ENCODE measurements around the gene NUBP2. TPM values are rescaled to one million over a fixed set of nuclear protein-coding genes. Genes with fewer than 3 reads are reported as not detected.
A peak's percentile ranks its signal among the peaks of the same experiment; 100 is the strongest.

Gene NUBP2
- total RNA-seq, 1 experiment from 2014 or later = 76.6 TPM

DNA sequence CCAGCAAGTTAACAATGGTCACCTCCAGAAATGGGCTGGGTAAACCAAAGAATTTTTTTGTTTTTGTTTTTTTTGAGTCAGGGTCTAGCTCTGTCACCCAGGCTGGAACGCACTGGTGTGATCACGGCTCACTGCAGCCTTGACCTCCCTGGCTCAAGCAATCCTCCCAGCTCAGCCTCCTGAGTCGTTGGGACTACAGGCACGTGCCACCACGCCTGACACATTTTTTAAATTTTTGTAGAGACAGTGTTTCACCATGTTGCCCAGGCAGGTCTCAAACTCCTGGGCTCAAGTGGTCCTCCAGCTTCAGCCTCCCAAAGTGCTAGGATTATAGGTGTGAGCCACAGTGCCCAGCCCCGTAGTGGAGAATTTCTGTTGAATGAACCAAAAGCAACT is 2.1 kb upstream of the NUBP2 start:
- Histone ChIP-seq H3K36me3 (ENCODE audit: insufficient read depth, low read length, poor library complexity, severe bottlenecking) (peaks cover 14% of the 10 kb centered on the region), H3K27me3 (replicated peaks; ENCODE audit: insufficient read depth, low read depth, low read length, poor library complexity) (no peaks in the 10 kb centered on the region), H3K4me3 (ENCODE audit: low read depth, low read length, poor library complexity, severe bottlenecking) (no peak overlapping the region), H3K27ac (ENCODE audit: low read depth, low read length, poor library complexity, severe bottlenecking) (no peak overlapping the region), H3K9me3 (ENCODE audit: low read depth, low read length, poor library complexity, severe bottlenecking) (no peaks in the 10 kb centered on the region), H3K4me1 (ENCODE audit: insufficient read depth, low read length, poor library complexity, severe bottlenecking) (no peaks in the 10 kb centered on the region)
- ChIA-PET CTCF (no interaction called here), POLR2A (ENCODE audit: low non-redundant PET) (no interaction called here)
- no peak for DNase-seq (ENCODE audit: low spot score)
- intact Hi-C loops (cut with micrococcal nuclease; ENCODE audit: unreplicated experiment) = no loop called here
- no peak for TF ChIP-seq EZH2 (IDR thresholded peaks at IDR 0.05; ENCODE audit: borderline replicate concordance, low read depth, low read length, poor library complexity, severe bottlenecking)
- TF ChIP-seq, protein P1, sequence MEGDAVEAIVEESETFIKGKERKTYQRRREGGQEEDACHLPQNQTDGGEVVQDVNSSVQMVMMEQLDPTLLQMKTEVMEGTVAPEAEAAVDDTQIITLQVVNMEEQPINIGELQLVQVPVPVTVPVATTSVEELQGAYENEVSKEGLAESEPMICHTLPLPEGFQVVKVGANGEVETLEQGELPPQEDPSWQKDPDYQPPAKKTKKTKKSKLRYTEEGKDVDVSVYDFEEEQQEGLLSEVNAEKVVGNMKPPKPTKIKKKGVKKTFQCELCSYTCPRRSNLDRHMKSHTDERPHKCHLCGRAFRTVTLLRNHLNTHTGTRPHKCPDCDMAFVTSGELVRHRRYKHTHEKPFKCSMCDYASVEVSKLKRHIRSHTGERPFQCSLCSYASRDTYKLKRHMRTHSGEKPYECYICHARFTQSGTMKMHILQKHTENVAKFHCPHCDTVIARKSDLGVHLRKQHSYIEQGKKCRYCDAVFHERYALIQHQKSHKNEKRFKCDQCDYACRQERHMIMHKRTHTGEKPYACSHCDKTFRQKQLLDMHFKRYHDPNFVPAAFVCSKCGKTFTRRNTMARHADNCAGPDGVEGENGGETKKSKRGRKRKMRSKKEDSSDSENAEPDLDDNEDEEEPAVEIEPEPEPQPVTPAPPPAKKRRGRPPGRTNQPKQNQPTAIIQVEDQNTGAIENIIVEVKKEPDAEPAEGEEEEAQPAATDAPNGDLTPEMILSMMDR (conservative IDR thresholded peaks at IDR 0.05; ENCODE audit: low read depth, low read length) = no peak
- BruUV-seq (replicated peaks) = no TSS peak

DNA sequence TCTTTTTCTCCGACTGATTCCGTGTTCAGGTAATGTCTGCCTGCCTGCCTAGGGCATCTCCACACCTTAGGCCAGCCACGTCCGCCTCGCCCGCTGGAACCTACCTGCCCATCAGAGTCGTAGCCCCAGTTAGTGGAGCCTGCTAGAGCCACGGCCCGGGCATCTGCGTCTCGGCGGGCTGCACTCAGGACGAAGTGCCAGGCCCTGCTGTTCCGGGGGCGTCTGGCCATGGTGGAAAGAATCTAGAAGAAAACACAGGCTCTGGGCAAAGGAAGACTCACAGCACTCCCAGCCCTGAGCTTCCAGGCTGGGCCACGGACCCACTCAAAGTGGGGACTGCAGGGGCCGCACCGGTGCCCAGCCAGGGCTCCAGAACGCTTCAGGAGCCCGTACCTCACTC is 1.5 kb upstream of the NUBP2 start:
- ChIA-PET CTCF (no interaction called here), POLR2A (ENCODE audit: low non-redundant PET) (no interaction called here)
- Histone ChIP-seq H3K4me1 (ENCODE audit: insufficient read depth, low read length, poor library complexity, severe bottlenecking) (no peaks in the 10 kb centered on the region), H3K4me3 (ENCODE audit: low read depth, low read length, poor library complexity, severe bottlenecking) (peak overlapping the region; percentile 90), H3K27ac (ENCODE audit: low read depth, low read length, poor library complexity, severe bottlenecking) (peak overlapping the region; percentile 75), H3K27me3 (replicated peaks; ENCODE audit: insufficient read depth, low read depth, low read length, poor library complexity) (no peaks in the 10 kb centered on the region), H3K36me3 (ENCODE audit: insufficient read depth, low read length, poor library complexity, severe bottlenecking) (peaks cover 14% of the 10 kb centered on the region), H3K9me3 (ENCODE audit: low read depth, low read length, poor library complexity, severe bottlenecking) (no peaks in the 10 kb centered on the region)
- DNase-seq (ENCODE audit: low spot score) = no peak
- intact Hi-C loops (cut with micrococcal nuclease; ENCODE audit: unreplicated experiment) = no loop called here
- BruUV-seq (replicated peaks) = no TSS peak
- no peak for TF ChIP-seq EZH2 (IDR thresholded peaks at IDR 0.05; ENCODE audit: borderline replicate concordance, low read depth, low read length, poor library complexity, severe bottlenecking)
- TF ChIP-seq, protein P1 (conservative IDR thresholded peaks at IDR 0.05; ENCODE audit: low read depth, low read length) = no peak

DNA sequence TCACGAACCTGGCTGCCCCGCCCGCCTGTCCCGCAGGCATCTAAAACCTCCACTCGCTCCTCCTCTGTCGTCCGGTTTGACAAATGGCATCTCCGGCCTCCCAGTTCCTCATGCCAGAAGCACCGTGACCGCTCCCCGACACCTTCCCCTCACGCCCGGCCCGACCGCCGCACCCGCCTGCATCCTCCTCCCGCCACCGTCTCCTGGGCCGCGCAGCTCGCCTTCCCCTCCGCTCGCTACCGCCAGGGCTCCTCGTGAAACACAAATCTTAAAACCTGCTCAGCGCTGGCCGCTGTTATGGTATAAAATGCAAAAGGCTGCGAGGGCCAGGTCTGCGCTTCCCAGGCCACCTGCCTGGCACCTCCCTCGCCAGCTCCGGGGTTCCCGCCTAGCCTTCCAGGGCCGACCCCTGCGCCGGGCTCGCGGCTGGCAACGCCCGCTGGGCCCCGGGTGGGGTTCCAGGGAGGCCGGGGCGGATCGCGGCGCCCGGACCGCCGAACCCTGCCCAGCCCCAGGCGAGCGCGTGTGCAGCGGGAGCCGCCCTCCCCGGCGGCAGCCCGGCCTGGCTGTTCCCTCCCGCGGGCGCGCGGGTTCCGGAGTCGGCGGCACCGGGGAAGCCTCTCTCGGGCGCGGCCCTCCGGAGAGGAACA is 877 bp upstream of the NUBP2 start:
- intact Hi-C loops (cut with micrococcal nuclease; ENCODE audit: unreplicated experiment) = no loop called here

More for the DNA sequence above, 877 bp upstream of the NUBP2 start:
- H3K36me3 ChIP-seq (ENCODE audit: insufficient read depth, low read length, poor library complexity, severe bottlenecking) = peaks cover 12% of the 10 kb centered on the region
- TF ChIP-seq EZH2 (IDR thresholded peaks at IDR 0.05; ENCODE audit: borderline replicate concordance, low read depth, low read length, poor library complexity, severe bottlenecking) = no peak
- TF ChIP-seq, protein P1 (conservative IDR thresholded peaks at IDR 0.05; ENCODE audit: low read depth, low read length) = 0 out of 2 replicates have a peak, but pooled peaks have one; percentile 11
- no TSS peak for BruUV-seq (replicated peaks)
- DNase-seq (ENCODE audit: low spot score) = peak; percentile 22
- ChIA-PET POLR2A (ENCODE audit: low non-redundant PET) (interaction anchor here (1.0 kb wide), 1 partner anchor 16 kb away, joined by 12 read pairs; no protein-coding TSS in a partner anchor), CTCF (interaction anchor here (1.1 kb wide), 1 partner anchor 9 kb away, joined by 3 read pairs; the partner anchor contains the start of genes EME2 and MRPS34)
- H3K27ac ChIP-seq (ENCODE audit: low read depth, low read length, poor library complexity, severe bottlenecking) = peak overlapping the region; percentile 75
- no peaks in the 10 kb centered on the region for H3K4me1 ChIP-seq (ENCODE audit: insufficient read depth, low read length, poor library complexity, severe bottlenecking)
- no peaks in the 10 kb centered on the region for H3K27me3 ChIP-seq (replicated peaks; ENCODE audit: insufficient read depth, low read depth, low read length, poor library complexity)
- no peaks in the 10 kb centered on the region for H3K9me3 ChIP-seq (ENCODE audit: low read depth, low read length, poor library complexity, severe bottlenecking)
- peak overlapping the region; percentile 90 for H3K4me3 ChIP-seq (ENCODE audit: low read depth, low read length, poor library complexity, severe bottlenecking)
